ENCODE data around the gene SLC41A1. TPM values are rescaled to one million over a fixed set of nuclear protein-coding genes. Genes with fewer than 3 reads are reported as not detected.

Gene SLC41A1
- total RNA-seq, 4 donors from 2014 or later = 4.0 to 21.5 (median 6.8) TPM

- no peak overlapping the region for H3K4me3 ChIP-seq
- H3K27ac ChIP-seq = no peak overlapping the region
- H3K4me1 ChIP-seq = no peaks in the 10 kb centered on the region
- no peak for TF ChIP-seq POLR2A (IDR thresholded peaks at IDR 0.05)
- TF ChIP-seq CTCF (IDR thresholded peaks at IDR 0.05) = no peak
- H3K9me3 ChIP-seq = no peaks in the 10 kb centered on the region
- H3K36me3 ChIP-seq = no peaks in the 10 kb centered on the region
- no peak for DNase-seq
- no peaks in the 10 kb centered on the region for H3K27me3 ChIP-seq
These were observed 39.0 kb upstream of the SLC41A1 start for GRCh38 chr1:205851993-205852392.

GRCh38 chr1:205849619-205850355, 36.8 kb upstream of the SLC41A1 start, which contains the start of gene PM20D1:
Gene PM20D1 (minus strand): TSS chr1:205850132. CDS start chr1:205850072, 60 bp downstream.
- Histone ChIP-seq H3K9me3 (no peaks in the 10 kb centered on the region), H3K27ac (peak within 1 kb of the TSS in 2 of 4 donors; percentile 38 to 82), H3K4me1 (no peaks in the 10 kb centered on the region), H3K4me3 (peak within 1 kb of the TSS; percentile 6 to 49 (median 28)), H3K36me3 (no peaks in the 10 kb centered on the region), H3K27me3 (no peaks in the 10 kb centered on the region)
- TF ChIP-seq POLR2A (IDR thresholded peaks at IDR 0.05) (peak in 1 of 2 donors; percentile 21), CTCF (IDR thresholded peaks at IDR 0.05) (no peak)
- peak; percentile 52 to 93 (median 90) for DNase-seq

- Histone ChIP-seq H3K27ac (no peak overlapping the region), H3K4me3 (no peak overlapping the region), H3K36me3 (no peaks in the 10 kb centered on the region), H3K27me3 (no peaks in the 10 kb centered on the region), H3K9me3 (no peaks in the 10 kb centered on the region), H3K4me1 (no peaks in the 10 kb centered on the region)
- DNase-seq = no peak
- no peak for TF ChIP-seq CTCF (IDR thresholded peaks at IDR 0.05)
- TF ChIP-seq POLR2A (IDR thresholded peaks at IDR 0.05) = no peak
These were observed 30.2 kb upstream of the SLC41A1 start for GRCh38 chr1:205843036-205843859.

GRCh38 chr1:205842229-205842628, 29.2 kb upstream of the SLC41A1 start:
- Histone ChIP-seq H3K27ac (no peak overlapping the region), H3K9me3 (no peaks in the 10 kb centered on the region), H3K4me1 (no peaks in the 10 kb centered on the region), H3K36me3 (no peaks in the 10 kb centered on the region), H3K4me3 (no peak overlapping the region), H3K27me3 (no peaks in the 10 kb centered on the region)
- TF ChIP-seq CTCF (IDR thresholded peaks at IDR 0.05) (no peak), POLR2A (IDR thresholded peaks at IDR 0.05) (no peak)
- DNase-seq = no peak

DNA sequence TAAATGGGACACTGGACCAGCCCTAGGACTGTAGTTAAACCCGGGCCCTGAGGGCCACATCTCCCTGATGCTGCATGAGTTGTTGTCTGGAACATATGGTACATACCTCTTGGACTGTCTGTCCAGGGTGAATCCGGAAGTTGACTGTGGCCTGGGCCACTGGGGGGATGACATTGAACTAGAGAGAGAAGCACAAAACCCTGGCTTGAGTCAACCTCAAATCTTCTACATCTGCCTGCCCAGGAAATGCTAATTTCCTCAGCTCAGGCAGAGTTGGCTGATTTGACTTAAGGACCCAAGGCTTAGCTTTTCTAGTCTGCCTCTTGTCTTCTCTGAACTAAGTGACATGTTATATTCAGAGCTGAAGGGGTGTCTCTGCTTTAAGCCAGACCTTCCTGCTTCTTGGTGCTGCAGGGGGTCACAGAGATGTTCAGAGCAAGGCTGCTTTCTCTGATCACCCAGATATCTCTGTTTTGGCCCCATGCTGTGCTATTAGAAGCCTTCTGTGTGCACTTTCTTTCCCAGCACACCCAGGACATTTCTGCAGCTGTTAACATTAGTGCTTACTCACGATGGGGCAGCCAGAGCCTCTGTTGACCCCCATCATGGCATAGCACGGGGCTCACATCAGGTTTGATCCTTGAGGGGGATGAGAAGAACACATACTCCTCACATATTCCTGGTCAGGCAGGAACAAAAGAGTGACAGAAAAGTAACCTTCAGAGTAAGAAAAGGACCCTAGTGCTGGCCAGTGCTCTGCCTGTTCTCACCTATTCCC, 27.3 kb upstream of the SLC41A1 start:
- H3K36me3 ChIP-seq = no peaks in the 10 kb centered on the region
- TF ChIP-seq CTCF (IDR thresholded peaks at IDR 0.05) (no peak), POLR2A (IDR thresholded peaks at IDR 0.05) (no peak)
- H3K9me3 ChIP-seq = no peaks in the 10 kb centered on the region
- DNase-seq = no peak
- no peak overlapping the region for H3K27ac ChIP-seq
- no peaks in the 10 kb centered on the region for H3K27me3 ChIP-seq
- H3K4me1 ChIP-seq = no peaks in the 10 kb centered on the region
- no peak overlapping the region for H3K4me3 ChIP-seq
